Endothelial cell of umbilical vein (primary cell): ENCODE data around the gene DPF1. TPM values are rescaled to one million over a fixed set of nuclear protein-coding genes. Genes with fewer than 3 reads are reported as not detected.

Source experiments
- BruUV-seq: library from RNA; stranded (reverse); fragments of 400-500 nt; replicated peaks from 2 replicates; lab custom pipeline; 2021; lab: Mats Ljungman, UMichigan
- CTCF ChIA-PET: fragments of 300-600, 350-600 bp; sonication (Branson Sonifier 250); formaldehyde crosslinking; loops from one replicate; lab custom pipeline; 2021; ENCODE audit warnings: antibody characterized with exemption, inconsistent platforms; lab: Charles Lee
- POLR2A ChIA-PET: fragments of 300-600, 350-600 bp; sonication (Branson Sonifier 250); formaldehyde crosslinking; loops from one replicate; lab custom pipeline; 2021; ENCODE audit warnings: antibody characterized with exemption, inconsistent platforms; lab: Charles Lee
- DNase-seq: peaks from one replicate; pipeline ENCODE4 v3.0.0-alpha.2; 2011; ENCODE audit warnings: low read depth, low spot score
- FAIRE-seq: peaks from 2 replicates; lab custom pipeline; 2011; peaks lifted over from hg19 to GRCh38; lab: Jason Lieb, UNC
- H2AFZ ChIP-seq: 2 replicates; pipeline ENCODE4 v1.6.0; 2012; ENCODE audit warnings: low read depth, low read length, control low read depth, inconsistent platforms
- H3K27ac ChIP-seq: 2 replicates; pipeline ENCODE4 v1.5.1; 2011; ENCODE audit warnings: low read depth, mild to moderate bottlenecking, control low read depth, low read length, moderate library complexity; ENCODE audit not compliant: insufficient read depth
- H3K27me3 ChIP-seq, 2 experiments: 2 replicates each; pipeline versions ENCODE4 v1.6.0 to v1.6.1; 2011; ENCODE audit warnings: low read length in 2 of 2, mixed read lengths in 1 of 2; ENCODE audit not compliant: control insufficient read depth in 2 of 2, insufficient read depth in 2 of 2
- H3K36me3 ChIP-seq, 2 experiments: 2 replicates in 1 of 2; 3 replicates in 1 of 2; pipeline ENCODE4 v1.5.1; 2011; ENCODE audit warnings: low read length in 2 of 2, mild to moderate bottlenecking in 1 of 2, moderate library complexity in 1 of 2; ENCODE audit not compliant: control insufficient read depth in 2 of 2, insufficient read depth in 2 of 2; ENCODE audit errors: extremely low read depth in 1 of 2
- H3K4me1 ChIP-seq: 3 replicates; pipeline ENCODE4 v1.5.1; 2011; ENCODE audit warnings: mild to moderate bottlenecking, low read length; ENCODE audit not compliant: control insufficient read depth, insufficient read depth; ENCODE audit errors: extremely low read depth
- H3K4me2 ChIP-seq: 2 replicates; pipeline ENCODE4 v1.6.1; 2011; ENCODE audit warnings: low read length, control low read depth, mixed read lengths; ENCODE audit not compliant: insufficient read depth
- H3K4me3 ChIP-seq, 3 experiments: fragments of 200-600 bp in 1 of 3; sonication (generic), shearing (Covaris generic) in 1 of 3; replicated peaks in 1 of 3; 2 replicates each; pipeline ENCODE4 v1.5.1; 2011 to 2016; ENCODE audit warnings: control low read depth in 3 of 3, low read length in 3 of 3, mild to moderate bottlenecking in 2 of 3, inconsistent platforms in 1 of 3, low read depth in 1 of 3, moderate library complexity in 1 of 3; ENCODE audit not compliant: insufficient read depth in 1 of 3
- H3K79me2 ChIP-seq: 2 replicates; pipeline ENCODE4 v1.6.0; 2012; ENCODE audit warnings: low read length, inconsistent platforms; ENCODE audit not compliant: control insufficient read depth, insufficient read depth
- H3K9ac ChIP-seq: replicated peaks from 2 replicates; pipeline ENCODE3; 2011; ENCODE audit warnings: low read length, control low read depth; ENCODE audit not compliant: insufficient read depth; ENCODE audit errors: extremely low read depth
- H3K9me1 ChIP-seq: replicated peaks from 3 replicates; pipeline ENCODE4 v1.6.0; 2011; ENCODE audit warnings: mild to moderate bottlenecking, low read length; ENCODE audit not compliant: control insufficient read depth, insufficient read depth; ENCODE audit errors: extremely low read depth
- H3K9me3 ChIP-seq: replicated peaks from 2 replicates; pipeline ENCODE4 v1.5.1; 2012; ENCODE audit warnings: low read length, inconsistent platforms; ENCODE audit not compliant: control insufficient read depth, insufficient read depth
- H4K20me1 ChIP-seq: replicated peaks from 2 replicates; pipeline ENCODE3; 2011; ENCODE audit warnings: mild to moderate bottlenecking, low read length; ENCODE audit not compliant: control insufficient read depth, insufficient read depth; ENCODE audit errors: extremely low read depth
- EZH2 ChIP-seq: IDR thresholded peaks from 2 replicates; pipeline ENCODE4 v1.6.1; 2012; ENCODE audit warnings: borderline replicate concordance, low read depth, mild to moderate bottlenecking, moderate library complexity, low read length, inconsistent platforms; ENCODE audit not compliant: severe bottlenecking
- FOS ChIP-seq: IDR thresholded peaks from 2 replicates; pipeline ENCODE4 v1.6.1; 2011; ENCODE audit warnings: mild to moderate bottlenecking, low read length, moderate library complexity, borderline replicate concordance; ENCODE audit not compliant: insufficient read depth
- GATA2 ChIP-seq: IDR thresholded peaks from 2 replicates; pipeline ENCODE4 v1.7.0; 2011; ENCODE audit warnings: low read depth, mild to moderate bottlenecking, moderate library complexity, mixed read lengths, low read length; ENCODE audit not compliant: insufficient read length, insufficient read depth
- JUN ChIP-seq: IDR thresholded peaks from 2 replicates; pipeline ENCODE4 v1.6.1; 2011; ENCODE audit warnings: borderline replicate concordance, low read depth; ENCODE audit not compliant: insufficient read length, insufficient read depth
- MYC ChIP-seq: IDR thresholded peaks from one replicate; pipeline ENCODE4 v1.6.1; 2011; ENCODE audit warnings: mild to moderate bottlenecking, low read depth, low read length
- POLR2A ChIP-seq: IDR thresholded peaks from 2 replicates; pipeline ENCODE4 v1.6.1; 2012; ENCODE audit warnings: low read depth, mild to moderate bottlenecking, control low read depth, low read length
- POLR2AphosphoS5 ChIP-seq: IDR thresholded peaks from 2 replicates; pipeline ENCODE4 v1.6.1; 2012; ENCODE audit warnings: low read depth, mild to moderate bottlenecking, control low read depth, low read length, moderate library complexity; ENCODE audit not compliant: insufficient read depth
- dilution Hi-C: fragments of 300-500 bp; cut with MboI; formaldehyde crosslinking; loops from one replicate; pipeline ENCODE4 v1.15.0; 2019; ENCODE audit warnings: low sequenced_read_pairs; ENCODE audit not compliant: extremely low pct_ligation_motif_present
- intact Hi-C: fragments of 100-400 bp; cut with micrococcal nuclease; formaldehyde crosslinking; loops from one replicate; pipeline ENCODE4 v1.10.0; 2022
- polyA plus RNA-seq, 4 experiments: library from polyadenylated mRNA; depleted of rRNA in 3 of 4; stranded (reverse) in 3 of 4; unstranded in 1 of 4; fragments of >200 nt; gene quantifications; 2 replicates each; pipeline versions ENCODE4 v1.2.1 to v1.2.3, GENCODE V29; 2011 to 2012; ENCODE audit warnings: missing spikeins in 1 of 4
- total RNA-seq: library from RNA; stranded (reverse); gene quantifications from 2 replicates; pipeline ENCODE4 v1.2.3, GENCODE V29; 2021
- TF ChIP-seq, protein P1 (sequence below), 2 donors: IDR thresholded peaks; 1 replicate in 1 of 2; 2 replicates in 1 of 2; pipeline ENCODE4 v1.5.1; 2011; ENCODE audit warnings: low read length in 2 of 2, mild to moderate bottlenecking in 2 of 2, moderate library complexity in 2 of 2, control low read depth in 1 of 2, inconsistent platforms in 1 of 2, low read depth in 1 of 2; ENCODE audit not compliant: insufficient read depth in 1 of 2; ENCODE audit errors: extremely low read depth in 1 of 2
- TF ChIP-seq, protein P2 (sequence below): IDR thresholded peaks from 2 replicates; pipeline ENCODE4 v1.6.1; 2011; ENCODE audit not compliant: insufficient read depth, insufficient read length

Gene DPF1
- total and polyA plus RNA-seq, 2 donors (not counting 3 experiments of a cell fraction or from before 2014, with no cell fraction given), result 2.0 to 3.9 TPM

DNA sequence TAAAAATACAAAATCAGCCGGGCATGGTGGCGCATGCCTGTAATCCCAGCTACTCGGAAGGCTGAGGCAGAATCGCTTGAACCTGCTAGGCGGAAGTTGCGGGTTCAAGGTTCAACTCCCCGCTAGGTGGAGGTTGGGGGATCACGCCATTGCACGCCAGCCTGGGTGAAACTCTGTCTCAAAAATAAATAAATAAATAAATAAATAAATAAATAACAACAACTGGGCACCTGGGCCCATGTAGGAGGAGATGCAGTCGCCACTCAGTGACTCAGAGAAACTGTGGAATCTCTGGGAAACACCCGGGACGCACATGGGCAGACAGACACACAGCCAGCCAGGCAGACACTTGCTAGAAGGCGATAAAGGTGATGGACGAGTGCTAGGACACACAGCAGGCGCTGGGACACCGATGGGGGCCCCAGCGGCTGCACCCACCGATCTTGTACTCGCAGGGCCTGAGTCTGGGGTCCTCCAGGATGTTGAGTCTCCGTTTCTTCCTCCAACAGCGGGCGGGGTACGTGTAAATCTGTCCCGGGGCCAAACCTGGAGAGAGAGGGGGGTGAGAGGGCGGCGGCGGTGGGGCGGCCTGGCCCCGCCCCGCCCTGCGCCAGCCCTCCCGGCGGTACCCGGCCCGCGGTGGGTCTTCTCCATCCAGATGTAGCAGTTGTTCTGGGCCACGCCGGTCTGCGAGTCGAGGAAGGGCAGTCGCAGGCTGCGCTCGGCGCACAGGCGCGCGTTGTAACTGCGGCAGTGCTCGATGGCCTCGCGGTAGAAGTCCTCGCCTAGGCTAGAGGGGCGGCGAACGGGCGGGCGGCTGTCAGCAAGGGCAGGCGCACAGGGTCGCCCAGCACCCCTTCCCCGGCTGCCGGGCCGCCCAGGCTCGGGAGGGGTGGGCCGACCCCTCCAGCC is 1.8 kb downstream of the DPF1 start:
- DNase-seq, result no peak
- ChIA-PET POLR2A (no interaction called here), CTCF (interaction anchor here (1.2 to 3.3 kb wide), 2 partner anchors 80 to 320 kb away, joined by 3 to 11 read pairs; no protein-coding TSS in a partner anchor)
- no peaks in the 10 kb centered on the region for H3K9me1 ChIP-seq
- no peaks in the 10 kb centered on the region for H3K27me3 ChIP-seq
- H3K27ac ChIP-seq, result no peak overlapping the region
- H4K20me1 ChIP-seq, result no peaks in the 10 kb centered on the region
- no peak for TF ChIP-seq JUN
- H3K36me3 ChIP-seq, result no peaks in the 10 kb centered on the region
- H3K9ac ChIP-seq, result no peak overlapping the region
- intact Hi-C loops, result loop anchor here (10.0 kb wide), 1 partner anchor 217 kb away; no protein-coding TSS in a partner anchor
- no TSS peak for BruUV-seq
- peaks cover 4% of the 10 kb centered on the region for H3K4me1 ChIP-seq
- dilution Hi-C loops, result no loop called here
- H3K9me3 ChIP-seq, result no peaks in the 10 kb centered on the region
- peak overlapping the region; percentile 3 for H3K4me2 ChIP-seq
- H3K79me2 ChIP-seq, result no peaks in the 10 kb centered on the region
- H3K4me3 ChIP-seq, result no peak overlapping the region
- no peak for FAIRE-seq
- peak overlapping the region; percentile 73 for H2AFZ ChIP-seq

DNA sequence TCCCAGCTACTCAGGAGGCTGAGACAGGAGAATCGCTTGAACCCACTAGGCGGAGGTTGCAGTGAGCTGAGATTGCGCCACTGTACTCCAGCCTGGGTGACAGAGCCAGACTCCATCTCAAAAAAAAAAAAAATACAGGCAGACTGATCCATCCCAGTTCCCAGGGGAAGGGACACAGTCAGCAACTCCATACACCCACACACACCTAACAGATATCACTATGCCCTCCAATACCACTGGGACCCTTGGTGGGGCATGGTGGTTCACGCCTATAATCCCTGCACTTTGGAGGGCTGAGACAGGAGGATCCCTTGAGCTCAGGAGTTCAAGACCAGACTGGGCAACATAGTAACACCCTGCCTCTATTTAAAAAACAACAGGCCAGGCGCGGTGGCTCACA is 2.6 kb downstream of the DPF1 start:
- Histone ChIP-seq H3K36me3 (no peaks in the 10 kb centered on the region), H3K4me1 (peaks cover 4% of the 10 kb centered on the region), H4K20me1 (no peaks in the 10 kb centered on the region), H3K4me2 (no peak overlapping the region), H2AFZ (no peak overlapping the region), H3K4me3 (no peak overlapping the region), H3K79me2 (no peaks in the 10 kb centered on the region), H3K9me1 (no peaks in the 10 kb centered on the region), H3K27me3 (no peaks in the 10 kb centered on the region), H3K27ac (no peak overlapping the region), H3K9ac (no peak overlapping the region), H3K9me3 (no peaks in the 10 kb centered on the region)
- TF ChIP-seq POLR2AphosphoS5 (no peak), GATA2 (no peak), FOS (no peak), JUN (no peak), EZH2 (no peak), POLR2A (no peak), MYC (no peak)
- TF ChIP-seq, protein P1, sequence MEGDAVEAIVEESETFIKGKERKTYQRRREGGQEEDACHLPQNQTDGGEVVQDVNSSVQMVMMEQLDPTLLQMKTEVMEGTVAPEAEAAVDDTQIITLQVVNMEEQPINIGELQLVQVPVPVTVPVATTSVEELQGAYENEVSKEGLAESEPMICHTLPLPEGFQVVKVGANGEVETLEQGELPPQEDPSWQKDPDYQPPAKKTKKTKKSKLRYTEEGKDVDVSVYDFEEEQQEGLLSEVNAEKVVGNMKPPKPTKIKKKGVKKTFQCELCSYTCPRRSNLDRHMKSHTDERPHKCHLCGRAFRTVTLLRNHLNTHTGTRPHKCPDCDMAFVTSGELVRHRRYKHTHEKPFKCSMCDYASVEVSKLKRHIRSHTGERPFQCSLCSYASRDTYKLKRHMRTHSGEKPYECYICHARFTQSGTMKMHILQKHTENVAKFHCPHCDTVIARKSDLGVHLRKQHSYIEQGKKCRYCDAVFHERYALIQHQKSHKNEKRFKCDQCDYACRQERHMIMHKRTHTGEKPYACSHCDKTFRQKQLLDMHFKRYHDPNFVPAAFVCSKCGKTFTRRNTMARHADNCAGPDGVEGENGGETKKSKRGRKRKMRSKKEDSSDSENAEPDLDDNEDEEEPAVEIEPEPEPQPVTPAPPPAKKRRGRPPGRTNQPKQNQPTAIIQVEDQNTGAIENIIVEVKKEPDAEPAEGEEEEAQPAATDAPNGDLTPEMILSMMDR (IDR thresholded peaks at IDR 0.05; ENCODE audit: extremely low read depth in 1 of 2, insufficient read depth in 1 of 2, low read depth in 1 of 2, low read length in 2 of 2), result no peak
- TF ChIP-seq, protein P2, sequence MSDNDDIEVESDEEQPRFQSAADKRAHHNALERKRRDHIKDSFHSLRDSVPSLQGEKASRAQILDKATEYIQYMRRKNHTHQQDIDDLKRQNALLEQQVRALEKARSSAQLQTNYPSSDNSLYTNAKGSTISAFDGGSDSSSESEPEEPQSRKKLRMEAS, result no peak
- no TSS peak for BruUV-seq
- CTCF ChIA-PET, result interaction anchor here (1.2 to 3.3 kb wide), 2 partner anchors 79 to 319 kb away, joined by 3 to 11 read pairs; no protein-coding TSS in a partner anchor
- intact Hi-C loops (loop anchor here (10.0 kb wide), 1 partner anchor 217 kb away; no protein-coding TSS in a partner anchor), dilution Hi-C loops (no loop called here)
- POLR2A ChIA-PET, result no interaction called here
- DNase-seq, result no peak
- no peak for FAIRE-seq
